HG03280 (cell line): ENCODE measurements around the gene KCNE5.
"Not testable (repeated sequence)": the region's sequence is repeated elsewhere in the genome, so short reads cannot be mapped to it uniquely, and the experiment has no call there.

Experiments used
- ATAC-seq: cut with Tn5 transposase; IDR thresholded peaks from one replicate; pipeline ENCODE4 v1.9.1; 2021; ENCODE audit warnings: mild to moderate bottlenecking, moderate library complexity; ENCODE audit not compliant: unreplicated experiment

The KCNE5 gene, protein sequence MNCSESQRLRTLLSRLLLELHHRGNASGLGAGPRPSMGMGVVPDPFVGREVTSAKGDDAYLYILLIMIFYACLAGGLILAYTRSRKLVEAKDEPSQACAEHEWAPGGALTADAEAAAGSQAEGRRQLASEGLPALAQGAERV

DNA sequence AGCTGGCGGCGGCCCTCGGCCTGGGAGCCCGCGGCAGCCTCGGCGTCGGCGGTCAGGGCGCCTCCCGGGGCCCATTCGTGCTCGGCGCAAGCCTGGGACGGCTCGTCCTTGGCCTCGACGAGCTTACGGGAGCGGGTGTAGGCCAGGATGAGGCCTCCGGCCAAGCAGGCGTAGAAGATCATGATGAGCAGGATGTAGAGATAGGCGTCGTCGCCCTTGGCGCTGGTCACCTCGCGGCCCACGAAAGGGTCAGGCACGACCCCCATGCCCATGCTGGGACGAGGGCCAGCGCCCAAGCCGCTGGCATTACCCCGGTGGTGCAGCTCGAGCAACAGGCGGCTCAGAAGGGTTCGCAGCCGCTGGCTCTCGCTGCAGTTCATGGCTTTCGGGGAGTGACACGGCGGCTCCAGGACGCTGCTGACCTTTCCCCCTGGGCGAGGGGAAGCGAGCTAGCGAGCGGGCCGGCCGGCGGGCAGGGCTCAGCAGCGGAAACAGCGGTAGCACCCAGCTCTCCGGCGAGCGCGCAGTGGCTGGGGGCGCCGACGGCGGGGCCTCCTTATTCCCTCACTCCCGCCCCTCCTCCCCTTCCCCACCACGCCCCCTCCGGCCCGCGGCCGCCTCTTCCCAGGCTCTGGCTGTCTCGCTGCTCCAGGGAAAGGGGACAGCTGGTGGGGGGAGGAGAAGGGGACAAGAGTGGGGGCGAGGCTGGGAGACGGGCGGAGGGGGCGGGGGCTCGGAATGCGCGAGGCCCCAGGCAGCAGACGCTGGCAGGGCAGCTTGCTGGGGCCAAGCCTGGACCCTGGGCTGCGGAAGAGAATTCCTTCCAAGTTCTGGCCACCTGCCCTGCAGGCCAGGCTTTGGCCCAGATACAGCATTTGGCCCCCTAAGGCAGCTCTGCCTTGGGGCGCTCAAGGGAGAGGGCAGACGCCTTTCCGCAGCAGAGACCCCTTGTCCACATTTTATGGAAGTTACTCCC, at the start of gene KCNE5:
Gene KCNE5 (minus strand): TSS at position 532 of the 976 bp plus-strand sequence. CDS start 152 bp downstream, at position 380.
- no peak for ATAC-seq

GRCh38 chrX:109672239-109672638, 47.3 kb upstream of the KCNE5 start:
- no peak for ATAC-seq

GRCh38 chrX:109671170-109671569, 46.2 kb upstream of the KCNE5 start:
- ATAC-seq: not testable (repeated sequence)

GRCh38 chrX:109667986-109668385, 43.0 kb upstream of the KCNE5 start:
- ATAC-seq: no peak

GRCh38 chrX:109660435-109661143, 35.6 kb upstream of the KCNE5 start:
- ATAC-seq: no peak

GRCh38 chrX:109658391-109658790, 33.4 kb upstream of the KCNE5 start:
- no peak for ATAC-seq

DNA sequence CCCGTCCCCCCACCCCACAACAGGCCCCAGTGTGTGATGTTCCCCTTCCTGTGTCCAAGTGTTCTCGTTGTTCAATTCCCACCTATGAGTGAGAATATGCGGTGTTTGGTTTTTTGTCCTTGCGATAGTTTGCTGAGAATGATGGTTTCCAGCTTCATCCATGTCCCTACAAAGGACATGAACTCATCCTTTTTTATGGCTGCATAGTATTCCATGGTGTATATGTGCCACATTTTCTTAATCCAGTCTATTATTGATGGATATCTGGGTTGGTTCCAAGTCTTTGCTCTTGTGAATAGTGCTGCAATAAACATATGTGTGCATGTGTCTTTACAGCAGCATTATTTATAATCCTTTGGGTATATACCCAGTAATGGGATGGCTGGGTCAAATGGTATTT, 32.4 kb upstream of the KCNE5 start:
- ATAC-seq: not testable (repeated sequence)

GRCh38 chrX:109656774-109657173, 31.8 kb upstream of the KCNE5 start:
- ATAC-seq: no peak

DNA sequence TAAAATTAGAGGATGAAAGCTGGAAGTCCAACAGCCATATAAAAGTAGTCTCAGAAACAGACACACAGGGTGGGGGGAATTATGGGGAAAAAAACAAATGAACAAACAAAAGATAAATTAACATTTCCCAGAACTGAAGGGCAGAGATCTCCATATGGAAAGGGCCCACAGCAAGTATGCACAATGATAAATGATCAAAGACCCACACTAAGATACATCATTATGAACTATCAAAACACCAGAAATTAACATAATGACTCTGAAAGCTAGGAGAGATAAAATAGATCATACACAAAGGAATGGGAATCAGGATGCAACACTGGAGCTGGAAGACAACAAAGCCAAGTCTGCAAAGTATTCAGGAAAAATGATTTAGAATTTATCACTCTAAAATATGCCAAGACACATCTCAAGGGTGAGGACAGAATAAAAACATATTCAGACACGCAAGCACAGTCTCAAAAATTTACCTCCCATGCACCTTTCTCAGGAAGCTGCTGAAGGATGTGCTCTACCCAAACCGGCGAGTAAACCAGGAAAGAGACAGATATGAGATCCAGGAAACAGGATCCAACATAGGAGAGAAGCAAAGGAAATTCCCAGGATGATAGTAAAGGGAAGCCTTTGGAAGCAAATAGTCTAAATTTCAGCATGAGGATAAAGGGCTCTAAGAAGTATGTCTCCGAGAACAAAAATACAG, 30.7 kb upstream of the KCNE5 start:
- no peak for ATAC-seq

DNA sequence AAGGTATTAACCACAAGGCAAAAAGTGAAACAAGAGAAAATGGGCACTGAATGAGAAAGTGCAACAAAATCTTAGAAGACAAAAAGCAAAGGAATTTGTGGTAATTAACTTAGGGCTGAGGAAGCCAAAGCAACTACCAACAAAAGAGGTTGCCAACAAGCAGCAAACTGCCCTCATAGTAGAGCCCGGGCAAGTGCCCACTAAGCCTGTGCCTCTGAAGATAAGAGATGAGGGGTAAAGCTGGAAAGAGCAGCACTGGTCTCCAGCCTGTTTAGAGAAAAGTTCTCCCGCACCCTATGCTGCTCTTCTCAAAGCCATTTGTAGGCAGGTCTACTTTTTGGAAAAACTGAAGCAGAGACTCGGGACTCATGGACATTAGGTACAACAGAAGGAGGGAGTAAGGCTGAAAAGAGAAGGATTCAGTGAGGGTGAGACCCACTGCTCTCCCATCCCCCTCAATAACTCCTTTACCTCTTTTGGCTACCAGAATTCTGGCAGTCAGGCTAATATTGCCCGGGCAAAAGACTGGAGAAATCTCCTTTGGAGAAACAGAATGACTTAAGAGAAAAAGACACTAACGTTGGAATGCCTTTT, 29.6 kb upstream of the KCNE5 start:
- ATAC-seq: no peak

DNA sequence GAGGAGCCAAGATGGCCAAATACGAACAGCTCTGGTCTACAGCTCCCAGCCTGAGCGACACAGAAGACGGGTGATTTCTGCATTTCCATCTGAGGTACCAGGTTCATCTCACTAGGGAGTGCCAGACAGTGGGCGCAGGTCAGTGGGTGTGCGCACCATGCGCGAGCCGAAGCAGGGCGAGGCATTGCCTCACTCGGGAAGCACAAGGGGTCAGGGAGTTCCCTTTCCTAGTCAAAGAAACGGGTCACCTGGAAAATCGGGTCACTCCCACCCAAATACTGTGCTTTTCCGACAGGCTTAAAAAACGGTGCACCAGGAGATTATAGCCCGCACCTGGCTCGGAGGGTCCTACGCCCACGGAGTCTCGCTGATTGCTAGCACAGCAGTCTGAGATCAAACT, 19.7 kb upstream of the KCNE5 start:
- ATAC-seq: not testable (repeated sequence)

DNA sequence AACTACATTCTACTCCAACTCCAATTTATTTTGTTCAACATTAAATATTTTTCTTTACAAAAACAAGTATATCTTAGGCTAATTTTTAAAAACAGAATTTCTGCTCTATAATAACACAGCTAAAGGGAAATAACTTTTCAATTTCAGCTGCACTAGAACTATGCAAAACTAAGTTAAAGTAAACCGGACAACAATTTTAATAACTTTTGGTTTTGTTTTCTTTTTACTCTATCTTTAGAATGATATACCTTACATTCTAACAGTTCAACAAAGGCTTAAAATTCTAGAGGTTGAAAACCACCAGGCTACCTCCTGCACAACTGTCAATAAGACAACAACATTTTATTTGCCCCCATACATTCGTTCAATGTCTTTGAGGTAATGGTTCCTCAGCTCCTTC, 18.7 kb upstream of the KCNE5 start:
- ATAC-seq: no peak

DNA sequence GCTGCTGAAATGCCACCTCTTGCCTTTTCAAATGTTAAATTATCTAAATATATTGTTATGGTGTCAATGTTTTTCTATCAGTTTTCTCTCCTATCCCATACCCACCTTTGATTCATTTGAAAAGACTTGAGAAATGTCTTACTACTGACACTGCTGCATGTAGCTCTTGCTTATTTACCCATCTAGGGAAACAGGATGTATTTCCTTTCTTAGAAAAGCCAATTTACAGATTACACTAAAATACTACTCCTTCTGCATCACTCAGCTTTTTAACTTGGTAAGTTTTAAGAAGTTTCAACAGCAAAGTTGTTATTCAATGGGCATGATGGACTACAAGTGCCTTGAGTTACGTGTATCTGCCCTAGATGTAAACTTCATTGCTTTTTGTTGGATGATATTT, 13.2 kb upstream of the KCNE5 start:
- no peak for ATAC-seq

GRCh38 chrX:109637477-109637876, 12.5 kb upstream of the KCNE5 start:
- ATAC-seq: not testable (repeated sequence)

GRCh38 chrX:109635146-109635545, 10.2 kb upstream of the KCNE5 start:
- no peak for ATAC-seq

DNA sequence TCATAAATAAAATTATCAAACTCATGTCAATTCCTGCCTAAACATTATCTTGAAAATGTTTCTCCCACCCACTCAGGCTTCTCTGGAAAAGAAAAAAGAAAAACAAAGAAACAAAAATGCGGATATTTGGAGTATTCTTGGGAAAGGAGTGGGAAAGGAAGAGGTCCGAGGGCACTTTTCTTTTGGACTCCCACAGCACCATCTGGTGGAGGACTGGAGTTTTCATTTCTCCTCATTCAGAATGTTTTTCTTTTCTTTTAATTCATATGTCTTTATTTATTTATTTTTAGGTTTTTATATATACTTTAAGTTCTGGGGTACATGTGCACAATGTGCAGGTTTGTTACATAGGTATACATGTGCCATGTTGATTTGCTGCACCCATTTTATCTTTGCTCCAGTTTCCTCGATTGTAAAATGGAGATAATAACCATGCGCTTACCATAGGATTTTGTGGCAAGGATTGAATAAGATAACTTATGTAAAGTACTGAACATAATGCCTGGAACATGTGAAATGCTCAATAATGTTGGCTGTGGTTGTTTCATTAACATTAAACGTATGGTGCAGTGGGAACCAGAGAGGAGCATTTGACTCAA, 8.0 kb upstream of the KCNE5 start:
- ATAC-seq: no peak

- no peak for ATAC-seq
Observed at GRCh38 chrX:109629310-109629709, 4.3 kb upstream of the KCNE5 start.

DNA sequence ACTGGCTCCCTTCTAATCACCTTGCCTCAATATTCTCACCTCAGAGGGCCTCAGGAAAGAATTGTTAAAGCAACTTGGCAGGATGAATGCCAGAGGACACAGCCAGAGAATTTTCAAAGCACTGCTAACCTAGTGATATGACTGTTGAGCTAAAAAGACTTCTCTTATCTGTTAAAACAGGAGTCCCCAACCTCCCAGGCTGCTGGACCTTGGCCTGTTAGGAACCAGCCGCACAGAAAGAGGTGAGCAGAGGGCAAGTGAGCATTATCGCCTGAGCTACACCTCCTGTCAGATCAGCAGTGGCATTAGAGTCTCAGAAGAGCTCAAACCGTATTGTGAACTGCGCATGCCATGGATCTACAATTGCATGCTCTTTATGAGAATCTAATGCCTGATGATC, 1.7 kb upstream of the KCNE5 start:
- no peak for ATAC-seq

DNA sequence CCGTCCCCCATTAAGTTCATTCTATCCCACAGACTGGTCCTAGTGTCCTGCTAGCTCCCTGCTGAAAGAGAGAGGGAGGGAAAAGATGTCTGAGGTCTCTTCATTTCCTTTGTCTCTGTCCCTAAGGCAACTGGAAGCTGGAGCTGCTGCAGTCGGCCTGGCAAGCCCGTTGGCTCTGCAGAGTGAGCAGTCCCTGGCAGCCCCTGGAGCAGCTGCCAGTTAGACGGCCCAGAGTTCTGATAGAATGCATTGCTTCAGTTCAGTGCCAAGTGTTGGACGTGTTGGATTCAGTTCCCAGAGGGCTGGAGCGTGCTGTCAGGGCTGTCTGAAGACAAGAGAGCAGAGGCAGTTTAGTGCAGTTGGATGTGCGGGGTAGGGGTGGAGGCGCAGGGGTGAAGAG, 975 bp downstream of the KCNE5 start:
- ATAC-seq: no peak

GRCh38 chrX:109622270-109622669, 2.7 kb downstream of the KCNE5 start:
- no peak for ATAC-seq
